ENCODE data around the gene NT5C2.

DNA sequence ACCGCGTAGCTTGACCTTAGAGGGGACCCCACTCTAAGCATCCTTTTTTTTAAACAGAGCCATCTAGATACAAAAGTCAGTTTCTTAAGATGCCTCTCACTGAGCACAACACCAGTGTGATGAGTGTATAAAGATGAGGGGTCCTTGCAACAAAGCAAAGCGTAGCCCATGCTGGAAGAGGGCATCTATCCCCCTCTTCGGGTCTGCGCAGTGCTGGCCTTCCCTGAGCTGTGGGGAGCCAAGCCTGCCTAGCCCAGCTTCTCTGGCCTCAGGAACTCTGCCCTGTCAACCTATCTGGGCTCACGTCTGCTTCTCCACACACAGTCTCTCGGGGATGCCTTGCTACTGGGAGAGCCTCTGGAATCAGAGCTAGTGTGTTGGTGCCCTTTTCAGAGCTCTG lies 114.0 kb downstream of the NT5C2 start:
- TF ChIP-seq POLR2A (IDR thresholded peaks at IDR 0.05), result no peak
- TF ChIP-seq, protein P1, sequence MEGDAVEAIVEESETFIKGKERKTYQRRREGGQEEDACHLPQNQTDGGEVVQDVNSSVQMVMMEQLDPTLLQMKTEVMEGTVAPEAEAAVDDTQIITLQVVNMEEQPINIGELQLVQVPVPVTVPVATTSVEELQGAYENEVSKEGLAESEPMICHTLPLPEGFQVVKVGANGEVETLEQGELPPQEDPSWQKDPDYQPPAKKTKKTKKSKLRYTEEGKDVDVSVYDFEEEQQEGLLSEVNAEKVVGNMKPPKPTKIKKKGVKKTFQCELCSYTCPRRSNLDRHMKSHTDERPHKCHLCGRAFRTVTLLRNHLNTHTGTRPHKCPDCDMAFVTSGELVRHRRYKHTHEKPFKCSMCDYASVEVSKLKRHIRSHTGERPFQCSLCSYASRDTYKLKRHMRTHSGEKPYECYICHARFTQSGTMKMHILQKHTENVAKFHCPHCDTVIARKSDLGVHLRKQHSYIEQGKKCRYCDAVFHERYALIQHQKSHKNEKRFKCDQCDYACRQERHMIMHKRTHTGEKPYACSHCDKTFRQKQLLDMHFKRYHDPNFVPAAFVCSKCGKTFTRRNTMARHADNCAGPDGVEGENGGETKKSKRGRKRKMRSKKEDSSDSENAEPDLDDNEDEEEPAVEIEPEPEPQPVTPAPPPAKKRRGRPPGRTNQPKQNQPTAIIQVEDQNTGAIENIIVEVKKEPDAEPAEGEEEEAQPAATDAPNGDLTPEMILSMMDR (IDR thresholded peaks at IDR 0.05 in 4 of 5, conservative IDR thresholded peaks at IDR 0.05 in 1 of 5), result no peak
